WERI-Rb-1 (cell line): Measurements from ENCODE around the gene SLC18A2.

Source experiments
- DNase-seq: peaks from one replicate; pipeline ENCODE4 v3.0.0-alpha.2; 2020
- H3K27ac ChIP-seq: fragments of 250-450 bp; sonication (Bioruptor Pico); 2 replicates; pipeline ENCODE4 v1.5.1; 2020; ENCODE audit warnings: mild to moderate bottlenecking, moderate library complexity
- H3K27me3 ChIP-seq: fragments of 250-450 bp; sonication (Bioruptor Pico); 2 replicates; pipeline ENCODE4 v1.5.1; 2021; ENCODE audit warnings: mild to moderate bottlenecking, low read depth, moderate library complexity; ENCODE audit not compliant: insufficient read depth, severe bottlenecking
- H3K36me3 ChIP-seq: fragments of 250-450 bp; sonication (Bioruptor Pico); 2 replicates; pipeline ENCODE4 v1.5.1; 2020; ENCODE audit warnings: mild to moderate bottlenecking, moderate library complexity
- H3K4me3 ChIP-seq: 2 replicates; pipeline ENCODE4 v1.5.1; 2011; ENCODE audit warnings: low read depth, mild to moderate bottlenecking, control low read depth, low read length
- H3K9me3 ChIP-seq: fragments of 250-450 bp; sonication (Bioruptor Pico); 2 replicates; pipeline ENCODE4 v1.5.1; 2021; ENCODE audit warnings: mild to moderate bottlenecking, moderate library complexity; ENCODE audit not compliant: severe bottlenecking
- TF ChIP-seq, protein P1 (sequence below): IDR thresholded peaks from 2 replicates; pipeline ENCODE4 v1.5.1; 2011; ENCODE audit warnings: low read depth, mild to moderate bottlenecking, control low read depth, inconsistent platforms, low read length

The SLC18A2 gene

DNA sequence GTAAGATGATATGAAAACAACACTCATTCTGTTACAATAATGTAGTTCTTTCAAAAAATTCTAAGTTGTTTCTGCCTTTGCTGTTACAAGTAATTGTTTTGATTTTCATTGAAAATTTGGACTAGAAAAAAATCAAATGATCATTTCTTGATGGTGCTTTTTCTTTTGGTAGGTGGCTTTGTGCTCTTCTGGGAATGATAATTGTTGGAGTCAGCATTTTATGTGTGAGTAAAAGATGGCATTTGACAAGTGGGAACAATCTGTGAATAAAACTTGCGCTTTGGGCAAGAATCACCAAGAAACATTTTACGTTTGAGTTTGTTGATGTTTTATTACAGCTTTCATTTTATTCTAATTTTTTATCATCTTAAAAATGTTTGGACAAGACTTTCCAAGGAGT lies 25.9 kb downstream of the SLC18A2 start:
- H3K4me3 ChIP-seq = no peak overlapping the region
- TF ChIP-seq, protein P1, sequence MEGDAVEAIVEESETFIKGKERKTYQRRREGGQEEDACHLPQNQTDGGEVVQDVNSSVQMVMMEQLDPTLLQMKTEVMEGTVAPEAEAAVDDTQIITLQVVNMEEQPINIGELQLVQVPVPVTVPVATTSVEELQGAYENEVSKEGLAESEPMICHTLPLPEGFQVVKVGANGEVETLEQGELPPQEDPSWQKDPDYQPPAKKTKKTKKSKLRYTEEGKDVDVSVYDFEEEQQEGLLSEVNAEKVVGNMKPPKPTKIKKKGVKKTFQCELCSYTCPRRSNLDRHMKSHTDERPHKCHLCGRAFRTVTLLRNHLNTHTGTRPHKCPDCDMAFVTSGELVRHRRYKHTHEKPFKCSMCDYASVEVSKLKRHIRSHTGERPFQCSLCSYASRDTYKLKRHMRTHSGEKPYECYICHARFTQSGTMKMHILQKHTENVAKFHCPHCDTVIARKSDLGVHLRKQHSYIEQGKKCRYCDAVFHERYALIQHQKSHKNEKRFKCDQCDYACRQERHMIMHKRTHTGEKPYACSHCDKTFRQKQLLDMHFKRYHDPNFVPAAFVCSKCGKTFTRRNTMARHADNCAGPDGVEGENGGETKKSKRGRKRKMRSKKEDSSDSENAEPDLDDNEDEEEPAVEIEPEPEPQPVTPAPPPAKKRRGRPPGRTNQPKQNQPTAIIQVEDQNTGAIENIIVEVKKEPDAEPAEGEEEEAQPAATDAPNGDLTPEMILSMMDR = no peak
- no peaks in the 10 kb centered on the region for H3K9me3 ChIP-seq
- no peaks in the 10 kb centered on the region for H3K27me3 ChIP-seq
- no peak overlapping the region for H3K27ac ChIP-seq
- no peaks in the 10 kb centered on the region for H3K36me3 ChIP-seq
- DNase-seq = no peak

DNA sequence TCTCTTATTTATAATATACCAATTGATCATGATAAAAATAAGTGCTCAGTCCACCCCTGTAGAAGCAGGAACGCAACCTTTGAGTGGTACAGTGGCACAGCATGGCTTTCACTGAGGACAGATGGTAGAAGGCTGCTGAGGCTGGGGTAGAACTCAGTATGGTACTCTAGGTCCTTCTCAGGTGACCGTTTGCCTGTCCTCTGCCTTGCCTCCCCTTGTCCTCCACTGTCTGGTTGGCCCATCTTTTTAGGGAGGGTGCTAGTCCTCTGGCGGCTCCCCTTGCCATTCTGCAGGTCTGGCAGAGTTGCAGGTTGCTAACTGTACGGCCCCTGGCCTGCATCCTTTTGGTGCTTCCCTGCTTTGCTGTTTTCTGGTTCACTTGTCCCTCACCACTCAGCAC lies 27.3 kb downstream of the SLC18A2 start:
- H3K27ac ChIP-seq = no peak overlapping the region
- TF ChIP-seq, protein P1 = no peak
- H3K4me3 ChIP-seq = no peak overlapping the region
- DNase-seq = no peak
- H3K36me3 ChIP-seq = no peaks in the 10 kb centered on the region
- no peaks in the 10 kb centered on the region for H3K27me3 ChIP-seq
- no peaks in the 10 kb centered on the region for H3K9me3 ChIP-seq

GRCh38 chr10:117268907-117269306 lies 28.0 kb downstream of the SLC18A2 start:
- Histone ChIP-seq H3K36me3 (no peaks in the 10 kb centered on the region), H3K27ac (no peak overlapping the region), H3K4me3 (no peak overlapping the region), H3K9me3 (no peaks in the 10 kb centered on the region), H3K27me3 (no peaks in the 10 kb centered on the region)
- TF ChIP-seq, protein P1 = no peak
- DNase-seq = no peak

- Histone ChIP-seq H3K36me3 (no peaks in the 10 kb centered on the region), H3K9me3 (no peaks in the 10 kb centered on the region), H3K27me3 (no peaks in the 10 kb centered on the region), H3K27ac (no peak overlapping the region), H3K4me3 (no peak overlapping the region)
- no peak for DNase-seq
- TF ChIP-seq, protein P1 = no peak
Observed at GRCh38 chr10:117271427-117271826, 30.5 kb downstream of the SLC18A2 start.

GRCh38 chr10:117272195-117273076 lies 31.5 kb downstream of the SLC18A2 start:
- H3K27ac ChIP-seq = no peak overlapping the region
- TF ChIP-seq, protein P1 = no peak
- DNase-seq = no peak
- no peaks in the 10 kb centered on the region for H3K27me3 ChIP-seq
- H3K4me3 ChIP-seq = no peak overlapping the region
- no peaks in the 10 kb centered on the region for H3K36me3 ChIP-seq
- H3K9me3 ChIP-seq = no peaks in the 10 kb centered on the region
